IMR-90 (cell line): ENCODE results near the gene MSI2. TPM values are rescaled to one million over a fixed set of nuclear protein-coding genes. Genes with fewer than 3 reads are reported as not detected.

Experiments
- ATAC-seq: fragments of 200-7000 bp; cut with Tn5 transposase; 2 replicates; pipeline ENCODE4 v1.9.1; 2020; ENCODE audit warnings: low read depth, mild to moderate bottlenecking, moderate library complexity
- BruUV-seq: library from RNA; stranded (reverse); fragments of 400-500 nt; replicated peaks from 2 replicates; lab custom pipeline; 2021; lab: Mats Ljungman, UMichigan
- CTCF ChIA-PET: fragments of 300-600 bp; formaldehyde crosslinking; extraction: SDS; loops from one replicate; lab custom pipeline; 2021; ENCODE audit warnings: antibody characterized with exemption; lab: Yijun Ruan, JAX
- POLR2A ChIA-PET: fragments of 300-600 bp; sonication (Branson Sonifier 250); formaldehyde crosslinking; loops from one replicate; lab custom pipeline; 2022; ENCODE audit warnings: antibody characterized with exemption; ENCODE audit not compliant: unreplicated experiment; lab: Charles Lee
- DNase-seq: peaks from one replicate; pipeline ENCODE4 v3.0.0; 2013
- H2AFZ ChIP-seq: replicated peaks from 2 replicates; pipeline ENCODE3; 2013; ENCODE audit warnings: low read length, mild to moderate bottlenecking; ENCODE audit not compliant: poor library complexity
- H2AK5ac ChIP-seq: 2 replicates; pipeline ENCODE4 v1.6.1; 2013; ENCODE audit warnings: low read depth, low read length, inconsistent platforms
- H2AK9ac ChIP-seq: replicated peaks from 2 replicates; pipeline ENCODE3; 2013; ENCODE audit warnings: mild to moderate bottlenecking, low read depth, low read length, moderate library complexity; ENCODE audit not compliant: poor library complexity
- H2BK120ac ChIP-seq: 2 replicates; pipeline ENCODE4 v1.6.1; 2013; ENCODE audit warnings: low read depth, low read length, inconsistent platforms
- H2BK15ac ChIP-seq: 3 replicates; pipeline ENCODE4 v1.6.1; 2013; ENCODE audit warnings: low read depth, low read length, inconsistent platforms
- H2BK20ac ChIP-seq: 2 replicates; pipeline ENCODE4 v1.6.1; 2013; ENCODE audit warnings: low read depth, mild to moderate bottlenecking, inconsistent platforms, low read length, moderate library complexity
- H2BK5ac ChIP-seq: 2 replicates; pipeline ENCODE4 v1.6.1; 2013; ENCODE audit warnings: mild to moderate bottlenecking, low read depth, low read length, inconsistent platforms; ENCODE audit not compliant: poor library complexity, severe bottlenecking
- H3K14ac ChIP-seq: replicated peaks from 2 replicates; pipeline ENCODE4 v1.6.1; 2013; ENCODE audit warnings: low read depth, low read length, inconsistent platforms
- H3K18ac ChIP-seq: 2 replicates; pipeline ENCODE4 v1.6.1; 2013; ENCODE audit warnings: low read depth, low read length, control low read depth
- H3K23ac ChIP-seq: 2 replicates; pipeline ENCODE4 v1.6.1; 2013; ENCODE audit warnings: low read depth, low read length, inconsistent platforms
- H3K27ac ChIP-seq: 2 replicates; pipeline ENCODE4 v1.5.1; 2013; ENCODE audit warnings: mild to moderate bottlenecking, control low read depth, low read length; ENCODE audit not compliant: insufficient read depth
- H3K27me3 ChIP-seq: 2 replicates; pipeline ENCODE4 v1.6.1; 2013; ENCODE audit warnings: low read length; ENCODE audit not compliant: control insufficient read depth, insufficient read depth
- H3K36me3 ChIP-seq: 2 replicates; pipeline ENCODE4 v1.6.1; 2013; ENCODE audit warnings: low read length, mixed read lengths; ENCODE audit not compliant: control insufficient read depth, insufficient read depth
- H3K4ac ChIP-seq: 2 replicates; pipeline ENCODE4 v1.6.1; 2013; ENCODE audit warnings: low read depth, low read length, inconsistent platforms
- H3K4me1 ChIP-seq: 2 replicates; pipeline ENCODE4 v1.6.1; 2013; ENCODE audit warnings: low read length, mixed read lengths; ENCODE audit not compliant: control insufficient read depth, insufficient read depth
- H3K4me2 ChIP-seq: 2 replicates; pipeline ENCODE4 v1.6.1; 2013; ENCODE audit warnings: low read depth, mild to moderate bottlenecking, control low read depth, low read length, moderate library complexity
- H3K4me3 ChIP-seq: 2 replicates; pipeline ENCODE4 v1.5.1; 2013; ENCODE audit warnings: low read depth, mild to moderate bottlenecking, control low read depth, low read length, moderate library complexity; ENCODE audit not compliant: insufficient read depth
- H3K56ac ChIP-seq: 2 replicates; pipeline ENCODE4 v1.6.1; 2013; ENCODE audit warnings: low read length, inconsistent platforms; ENCODE audit not compliant: insufficient read depth; ENCODE audit errors: extremely low read depth
- H3K79me1 ChIP-seq, 2 experiments: 2 replicates each; pipeline ENCODE4 v1.6.1; 2013; ENCODE audit warnings: low read length in 2 of 2, inconsistent platforms in 1 of 2, low read depth in 1 of 2
- H3K9ac ChIP-seq: 2 replicates; pipeline ENCODE4 v1.6.1; 2013; ENCODE audit warnings: low read depth, low read length, control low read depth
- H3K9me1 ChIP-seq: 2 replicates; pipeline ENCODE4 v1.6.1; 2013; ENCODE audit warnings: low read length, inconsistent platforms; ENCODE audit not compliant: insufficient read depth
- H3K9me3 ChIP-seq: 2 replicates; pipeline ENCODE4 v1.6.1; 2013; ENCODE audit warnings: low read length; ENCODE audit not compliant: control insufficient read depth, insufficient read depth
- H4K20me1 ChIP-seq: 2 replicates; pipeline ENCODE4 v1.6.1; 2013; ENCODE audit warnings: low read length, inconsistent platforms; ENCODE audit not compliant: insufficient read depth
- H4K5ac ChIP-seq: 2 replicates; pipeline ENCODE4 v1.6.1; 2013; ENCODE audit warnings: mild to moderate bottlenecking, low read depth, low read length, control low read depth
- H4K8ac ChIP-seq, 2 experiments: 2 replicates each; pipeline ENCODE4 v1.6.1; 2013; ENCODE audit warnings: low read depth in 2 of 2, low read length in 2 of 2, control low read depth in 1 of 2, inconsistent platforms in 1 of 2
- H4K91ac ChIP-seq: 2 replicates; pipeline ENCODE4 v1.6.1; 2013; ENCODE audit warnings: low read depth, low read length, inconsistent platforms; ENCODE audit not compliant: insufficient read depth
- BHLHE40 ChIP-seq: fragments of 150-350 bp; IDR thresholded peaks from 2 replicates; pipeline ENCODE4 v1.6.1; 2016; ENCODE audit warnings: mild to moderate bottlenecking, low read depth, low read length
- CEBPB ChIP-seq: IDR thresholded peaks from 2 replicates; pipeline ENCODE4 v1.6.1; 2012; ENCODE audit warnings: low read depth, low read length, improper control_type of control experiment
- CTCF ChIP-seq: conservative IDR thresholded peaks from 2 replicates; pipeline ENCODE4 v1.5.1; 2012; ENCODE audit warnings: mild to moderate bottlenecking, low read depth, low read length, improper control_type of control experiment
- ELK1 ChIP-seq: fragments of 150-350 bp; IDR thresholded peaks from 2 replicates; pipeline ENCODE4 v1.6.1; 2016; ENCODE audit warnings: low read depth, mild to moderate bottlenecking, low read length, moderate library complexity, borderline replicate concordance
- FOS ChIP-seq: fragments of 150-350 bp; IDR thresholded peaks from 2 replicates; pipeline ENCODE4 v1.6.1; 2016; ENCODE audit warnings: low read depth, low read length
- MAFK ChIP-seq: IDR thresholded peaks from 2 replicates; pipeline ENCODE4 v1.6.1; 2012; ENCODE audit warnings: low read depth, low read length, improper control_type of control experiment
- MAZ ChIP-seq: IDR thresholded peaks from 2 replicates; pipeline ENCODE4 v1.6.1; 2012; ENCODE audit warnings: low read depth, mild to moderate bottlenecking, low read length, improper control_type of control experiment, moderate library complexity, borderline replicate concordance
- MXI1 ChIP-seq: IDR thresholded peaks from 2 replicates; pipeline ENCODE4 v1.6.1; 2012; ENCODE audit warnings: low read depth, mild to moderate bottlenecking, low read length, moderate library complexity, borderline replicate concordance
- NFE2L2 ChIP-seq: fragments of 150-350 bp; IDR thresholded peaks from 2 replicates; pipeline ENCODE4 v1.6.1; 2016; ENCODE audit warnings: low read depth, mild to moderate bottlenecking, low read length
- POLR2A ChIP-seq: IDR thresholded peaks from 2 replicates; pipeline ENCODE4 v1.6.1; 2012; ENCODE audit warnings: mild to moderate bottlenecking, low read depth, low read length
- RAD21 ChIP-seq: IDR thresholded peaks from 2 replicates; pipeline ENCODE4 v1.6.1; 2012; ENCODE audit warnings: low read length, improper control_type of control experiment
- RCOR1 ChIP-seq: IDR thresholded peaks from 2 replicates; pipeline ENCODE4 v1.6.1; 2012; ENCODE audit warnings: mild to moderate bottlenecking, low read length, improper control_type of control experiment; ENCODE audit not compliant: insufficient replicate concordance
- RFX5 ChIP-seq: IDR thresholded peaks from 2 replicates; pipeline ENCODE4 v1.8.0; 2012; ENCODE audit warnings: low read depth, mild to moderate bottlenecking, low read length, moderate library complexity
- SMC3 ChIP-seq: fragments of 150-350 bp; IDR thresholded peaks from 2 replicates; pipeline ENCODE4 v1.6.1; 2016; ENCODE audit warnings: low read depth, mild to moderate bottlenecking, antibody characterized with exemption, low read length, moderate library complexity
- WGBS, 2 experiments: methylation state at CpG; one replicate each; pipeline versions ENCODE4 v1.1.5 to v1.1.7; 2013; ENCODE audit warnings: missing lambda C conversion rate in 2 of 2; ENCODE audit not compliant: insufficient read length in 1 of 2; ENCODE audit errors: extremely low coverage in 2 of 2; 5-methylcytosine and 5-hydroxymethylcytosine counted together
- dilution Hi-C: fragments of 300-500 bp; cut with HindIII; formaldehyde crosslinking; loops from one replicate; pipeline ENCODE4 v1.14.3; 2018; ENCODE audit warnings: low sequenced_read_pairs; ENCODE audit not compliant: unreplicated experiment
- in situ Hi-C: fragments of 300-500 bp; cut with MboI; formaldehyde crosslinking; loops from 3 replicates; pipeline ENCODE4 v1.14.3; 2019; ENCODE audit warnings: low sequenced_read_pairs, inconsistent platforms, mixed read lengths
- intact Hi-C: fragments of 100-400 bp; cut with micrococcal nuclease; formaldehyde crosslinking; loops from 2 replicates; pipeline ENCODE4 v1.10.0; 2022
- polyA plus RNA-seq, 3 experiments: library from polyadenylated mRNA; depleted of rRNA; stranded (reverse); fragments of >200 nt; gene quantifications; 2 replicates each; pipeline ENCODE4 v1.2.3, GENCODE V29; 2012; ENCODE audit warnings: low replicate concordance in 1 of 3
- total RNA-seq: library from RNA; depleted of rRNA; stranded (reverse); fragments of >200 nt; gene quantifications from 2 replicates; pipeline ENCODE4 v1.2.3, GENCODE V29; 2012

The MSI2 gene
- total and polyA plus RNA-seq, 2 of the 4 experiments (the other 2 are of a cell fraction): 13.0 to 16.0 TPM

GRCh38 chr17:57442914-57443571 lies 186.7 kb downstream of the MSI2 start (continued):
- no peak for TF ChIP-seq NFE2L2

GRCh38 chr17:57443781-57444180 lies 187.5 kb downstream of the MSI2 start:
- Histone ChIP-seq H4K5ac (peak overlapping the region; percentile 13; the same call in 1 of the 2 replicates), H2AK9ac (no peak overlapping the region), H3K4me3 (no peak overlapping the region), H3K23ac (peak overlapping the region; percentile 39; the same call in 1 of the 2 replicates), H3K4ac (peak overlapping the region; percentile 93), H3K9me3 (no peaks in the 10 kb centered on the region), H3K27me3 (no peaks in the 10 kb centered on the region), H2BK15ac (peak overlapping the region; percentile 85; the same call in 1 of the 3 replicates), H3K56ac (no peak overlapping the region), H2BK120ac (peak overlapping the region; percentile 85), H3K79me1 (peaks cover 11 to 43% of the 10 kb centered on the region in 2 experiments; a peak in 3 of 4 replicates), H2AFZ (no peak overlapping the region), H3K4me2 (no peak overlapping the region), H2BK5ac (no peak overlapping the region), H4K20me1 (no peaks in the 10 kb centered on the region), H3K18ac (peak overlapping the region; percentile 38; the same call in 1 of the 2 replicates), H3K9me1 (peaks cover 34% of the 10 kb centered on the region), H4K91ac (peak overlapping the region; percentile 78), H4K8ac (peak overlapping the region in 1 of 2 experiments; percentile 64; a peak in 1 of 4 replicates), H3K9ac (no peak overlapping the region), H3K36me3 (no peaks in the 10 kb centered on the region), H2BK20ac (peak overlapping the region; percentile 27), H2AK5ac (peak overlapping the region; percentile 77), H3K14ac (peak overlapping the region; percentile 4; the same call in 1 of the 2 replicates), H3K27ac (no peak overlapping the region; the same call in 1 of the 2 replicates), H3K4me1 (peaks cover 41% of the 10 kb centered on the region)
- CTCF ChIA-PET: no interaction called here
- POLR2A ChIA-PET: no interaction called here
- DNase-seq (no peak), ATAC-seq (no peak)
- no TSS peak for BruUV-seq
- WGBS, 2 experiments: 100% methylated on average over 1 of the region's 5 CpGs; no CpG with 5 or more reads in 1 of the 2 experiments
- in situ Hi-C loops (no loop called here), intact Hi-C loops (loop anchor here (2.0 kb wide), 1 partner anchor 37 kb away; no protein-coding TSS in a partner anchor), dilution Hi-C loops (no loop called here)
- TF ChIP-seq RAD21: no peak
- TF ChIP-seq BHLHE40: no peak
- no peak for TF ChIP-seq ELK1
- no peak for TF ChIP-seq FOS
- no peak for TF ChIP-seq RFX5
- no peak for TF ChIP-seq MAFK
- no peak for TF ChIP-seq CTCF
- no peak for TF ChIP-seq MXI1
- TF ChIP-seq CEBPB: no peak
- TF ChIP-seq MAZ: no peak
- no peak for TF ChIP-seq RCOR1
- TF ChIP-seq NFE2L2: no peak
- TF ChIP-seq POLR2A: no peak
- no peak for TF ChIP-seq SMC3
